ENCODE data around the gene PMM2. TPM values are rescaled to one million over a fixed set of nuclear protein-coding genes. Genes with fewer than 3 reads are reported as not detected.

Gene PMM2
- total and polyA plus RNA-seq, 5 donors from 2014 or later = 20.1 to 33.9 (median 20.4) TPM

DNA sequence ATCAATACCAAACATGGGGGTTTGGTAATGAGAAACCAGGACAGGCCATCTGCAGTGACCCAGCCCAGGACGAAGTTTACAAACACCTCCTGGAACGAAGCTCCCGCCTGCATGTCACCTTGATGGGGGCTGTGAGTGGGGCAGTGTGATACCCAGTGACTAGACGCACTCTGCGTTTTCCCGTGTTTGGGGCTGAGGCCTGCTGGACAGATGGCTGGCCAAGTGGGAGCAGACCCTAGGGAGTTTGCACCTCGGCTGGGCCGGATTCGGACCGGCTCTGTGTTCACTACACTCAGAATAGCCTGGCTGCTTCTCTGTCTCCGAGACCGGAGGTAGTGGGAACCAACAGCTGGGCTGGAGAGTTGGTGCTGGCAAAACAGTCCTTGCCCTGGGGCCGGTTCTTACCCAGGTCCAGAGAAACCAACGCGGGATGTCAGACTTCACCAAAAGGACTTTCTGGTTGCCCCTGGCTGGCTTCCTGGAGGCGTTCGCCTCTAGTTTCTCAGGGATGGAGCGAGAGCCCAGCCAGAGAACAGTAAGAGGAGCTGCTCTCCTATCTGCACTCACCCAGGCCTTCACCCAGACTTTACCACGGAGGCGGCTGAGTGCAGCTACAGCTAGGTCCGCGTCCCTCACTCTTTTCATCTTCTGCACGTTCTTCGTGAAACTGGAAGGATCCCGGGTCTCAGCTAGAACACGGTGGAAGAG is 50.7 kb downstream of the PMM2 start:
- Mint-ChIP-seq H3K27ac (no peak overlapping the region), H3K4me1 (peaks cover 6 to 17% (median 9%) of the 10 kb centered on the region in 4 donors), H3K36me3 (peaks cover 34% of the 10 kb centered on the region), H3K9me3 (no peaks in the 10 kb centered on the region), H3K27me3 (no peaks in the 10 kb centered on the region), H3K4me3 (no peak overlapping the region)
- no peak for ATAC-seq (ENCODE audit: low read depth in 2 of 2)
- no peak overlapping the region for H3K27ac ChIP-seq (ENCODE audit: insufficient read depth, low read length, poor library complexity, severe bottlenecking)
- H3K27me3 ChIP-seq (ENCODE audit: control insufficient read depth, insufficient read depth, low read length) = no peaks in the 10 kb centered on the region
- H3K4me3 ChIP-seq (ENCODE audit: low read depth, low read length) = no peak overlapping the region
- H3K4me1 ChIP-seq (ENCODE audit: control insufficient read depth, insufficient read depth, low read length, poor library complexity, severe bottlenecking) = no peaks in the 10 kb centered on the region
- H3K9me3 ChIP-seq (ENCODE audit: control insufficient read depth in 2 of 2, low read length in 2 of 2) = no peaks in the 10 kb centered on the region
- no peak for DNase-seq
- peaks cover 25% of the 10 kb centered on the region for H3K36me3 ChIP-seq (ENCODE audit: control insufficient read depth, insufficient read depth, low read length)

DNA sequence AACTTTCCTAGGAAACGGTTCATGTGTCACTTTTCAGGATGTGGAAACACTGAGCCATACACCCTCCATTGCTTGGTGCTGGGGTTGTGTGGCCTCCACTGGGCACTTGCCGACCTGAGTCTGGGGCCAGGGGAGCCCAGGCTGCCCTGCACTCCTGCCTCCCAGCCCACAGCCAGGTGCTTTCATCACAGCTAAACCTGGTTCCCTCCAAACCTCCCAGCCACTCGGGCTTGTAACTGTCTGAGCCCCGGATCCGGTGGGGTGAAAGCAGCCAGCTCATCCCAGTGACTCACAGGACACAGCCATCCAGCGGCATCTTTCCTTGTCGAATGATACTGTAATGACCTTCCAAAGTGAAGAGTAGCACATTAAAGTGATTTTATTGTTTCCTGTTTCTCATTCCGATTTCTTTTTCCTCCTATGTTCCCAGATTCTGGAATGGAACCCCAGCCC is 51.3 kb downstream of the PMM2 start:
- no peak for DNase-seq
- H3K27ac ChIP-seq (ENCODE audit: insufficient read depth, low read length, poor library complexity, severe bottlenecking) = no peak overlapping the region
- H3K4me3 Mint-ChIP-seq = no peak overlapping the region
- no peaks in the 10 kb centered on the region for H3K27me3 ChIP-seq (ENCODE audit: control insufficient read depth, insufficient read depth, low read length)
- peaks cover 25% of the 10 kb centered on the region for H3K36me3 ChIP-seq (ENCODE audit: control insufficient read depth, insufficient read depth, low read length)
- no peak overlapping the region for H3K4me3 ChIP-seq (ENCODE audit: low read depth, low read length)
- H3K9me3 ChIP-seq (ENCODE audit: control insufficient read depth in 2 of 2, low read length in 2 of 2) = no peaks in the 10 kb centered on the region
- no peaks in the 10 kb centered on the region for H3K4me1 ChIP-seq (ENCODE audit: control insufficient read depth, insufficient read depth, low read length, poor library complexity, severe bottlenecking)
- no peaks in the 10 kb centered on the region for H3K9me3 Mint-ChIP-seq
- peaks cover 5 to 15% (median 6%) of the 10 kb centered on the region in 4 donors for H3K4me1 Mint-ChIP-seq
- peak overlapping the region in 1 of 3 donors; percentile 94 for H3K27ac Mint-ChIP-seq
- H3K27me3 Mint-ChIP-seq = no peaks in the 10 kb centered on the region
- ATAC-seq (ENCODE audit: low read depth in 2 of 2) = no peak
- H3K36me3 Mint-ChIP-seq = peaks cover 34% of the 10 kb centered on the region

DNA sequence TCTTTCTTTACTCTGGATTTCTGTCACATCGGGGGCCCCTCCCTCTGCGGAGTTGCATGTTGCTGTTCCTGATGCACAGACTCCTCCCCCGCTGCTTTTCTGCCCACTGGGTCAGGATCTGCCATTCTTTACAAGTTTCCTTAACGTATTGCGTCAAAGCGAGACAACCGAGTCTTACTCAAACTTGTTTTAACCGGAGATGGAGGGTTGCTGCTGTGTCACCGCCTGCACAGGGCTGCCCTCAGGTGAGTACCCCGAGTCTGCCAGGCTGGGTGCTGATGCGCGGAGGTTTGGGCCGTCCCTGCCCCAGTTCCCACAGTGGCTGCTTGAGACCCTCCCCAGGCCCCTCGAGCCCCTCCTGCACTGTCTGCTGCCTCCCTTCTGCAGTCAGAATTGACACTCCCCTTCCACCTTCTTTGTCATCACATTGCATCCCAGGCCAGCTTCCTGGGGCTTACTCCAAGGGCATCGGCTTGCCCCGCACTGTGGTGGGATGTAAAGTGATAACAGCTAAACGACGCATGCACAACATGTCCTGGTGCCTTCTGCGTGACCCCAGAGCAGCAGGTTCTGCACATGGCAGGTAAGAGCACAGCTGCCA is 51.9 kb downstream of the PMM2 start:
- no peak overlapping the region for H3K27ac ChIP-seq (ENCODE audit: insufficient read depth, low read length, poor library complexity, severe bottlenecking)
- H3K27me3 Mint-ChIP-seq = no peaks in the 10 kb centered on the region
- no peak overlapping the region for H3K4me3 Mint-ChIP-seq
- peaks cover 33% of the 10 kb centered on the region for H3K36me3 Mint-ChIP-seq
- H3K9me3 Mint-ChIP-seq = no peaks in the 10 kb centered on the region
- no peak overlapping the region for H3K4me3 ChIP-seq (ENCODE audit: low read depth, low read length)
- DNase-seq (no peak), ATAC-seq (ENCODE audit: low read depth in 2 of 2) (no peak)
- H3K4me1 ChIP-seq (ENCODE audit: control insufficient read depth, insufficient read depth, low read length, poor library complexity, severe bottlenecking) = no peaks in the 10 kb centered on the region
- no peaks in the 10 kb centered on the region for H3K9me3 ChIP-seq (ENCODE audit: control insufficient read depth in 2 of 2, low read length in 2 of 2)
- no peaks in the 10 kb centered on the region for H3K27me3 ChIP-seq (ENCODE audit: control insufficient read depth, insufficient read depth, low read length)
- H3K27ac Mint-ChIP-seq = peak overlapping the region in 2 of 3 donors; percentile 76 to 94
- peaks cover 5 to 15% (median 6%) of the 10 kb centered on the region in 4 donors for H3K4me1 Mint-ChIP-seq
- peaks cover 25% of the 10 kb centered on the region for H3K36me3 ChIP-seq (ENCODE audit: control insufficient read depth, insufficient read depth, low read length)

DNA sequence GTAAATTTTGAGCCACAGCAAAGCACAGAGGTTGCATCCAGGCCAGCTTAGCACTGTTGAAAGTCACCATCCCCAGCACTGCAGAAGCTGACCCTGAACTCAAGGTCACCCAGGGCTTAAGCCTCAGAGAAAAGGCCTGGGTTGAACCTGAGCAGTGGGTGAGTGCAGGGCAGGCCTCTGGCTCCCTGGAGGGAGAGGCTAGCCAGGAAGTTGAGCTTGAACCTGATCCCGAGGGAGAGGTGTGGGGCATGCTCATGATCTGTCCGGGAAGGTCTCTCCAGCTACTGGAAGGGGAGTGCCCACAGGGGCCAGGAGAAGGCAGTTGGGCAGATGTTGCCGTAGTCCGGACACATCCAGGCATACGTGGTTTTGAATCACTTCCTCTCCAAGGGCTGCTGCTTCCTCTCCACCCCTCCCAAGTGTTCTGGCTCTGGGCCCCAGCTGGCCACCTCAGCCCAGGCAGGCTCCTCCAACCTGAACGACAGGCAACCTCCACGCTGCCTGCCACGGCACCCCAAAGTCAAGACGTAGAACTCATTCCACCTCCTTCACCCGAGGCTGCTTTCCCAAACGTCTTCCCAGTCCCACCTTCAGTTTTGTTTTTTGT is 52.7 kb downstream of the PMM2 start:
- Histone ChIP-seq H3K27me3 (ENCODE audit: control insufficient read depth, insufficient read depth, low read length) (no peaks in the 10 kb centered on the region), H3K4me3 (ENCODE audit: low read depth, low read length) (no peak overlapping the region), H3K27ac (ENCODE audit: insufficient read depth, low read length, poor library complexity, severe bottlenecking) (no peak overlapping the region), H3K9me3 (ENCODE audit: control insufficient read depth in 2 of 2, low read length in 2 of 2) (no peaks in the 10 kb centered on the region), H3K4me1 (ENCODE audit: control insufficient read depth, insufficient read depth, low read length, poor library complexity, severe bottlenecking) (no peaks in the 10 kb centered on the region), H3K36me3 (ENCODE audit: control insufficient read depth, insufficient read depth, low read length) (peaks cover 31% of the 10 kb centered on the region)
- no peak for DNase-seq
- Mint-ChIP-seq H3K27me3 (no peaks in the 10 kb centered on the region), H3K27ac (peak overlapping the region; percentile 38 to 89 (median 76)), H3K4me3 (peak overlapping the region in 1 of 4 donors; percentile 39), H3K36me3 (peaks cover 29% of the 10 kb centered on the region), H3K4me1 (peaks cover 5 to 11% (median 6%) of the 10 kb centered on the region in 4 donors), H3K9me3 (no peaks in the 10 kb centered on the region)
- ATAC-seq (ENCODE audit: low read depth in 2 of 2) = no peak

DNA sequence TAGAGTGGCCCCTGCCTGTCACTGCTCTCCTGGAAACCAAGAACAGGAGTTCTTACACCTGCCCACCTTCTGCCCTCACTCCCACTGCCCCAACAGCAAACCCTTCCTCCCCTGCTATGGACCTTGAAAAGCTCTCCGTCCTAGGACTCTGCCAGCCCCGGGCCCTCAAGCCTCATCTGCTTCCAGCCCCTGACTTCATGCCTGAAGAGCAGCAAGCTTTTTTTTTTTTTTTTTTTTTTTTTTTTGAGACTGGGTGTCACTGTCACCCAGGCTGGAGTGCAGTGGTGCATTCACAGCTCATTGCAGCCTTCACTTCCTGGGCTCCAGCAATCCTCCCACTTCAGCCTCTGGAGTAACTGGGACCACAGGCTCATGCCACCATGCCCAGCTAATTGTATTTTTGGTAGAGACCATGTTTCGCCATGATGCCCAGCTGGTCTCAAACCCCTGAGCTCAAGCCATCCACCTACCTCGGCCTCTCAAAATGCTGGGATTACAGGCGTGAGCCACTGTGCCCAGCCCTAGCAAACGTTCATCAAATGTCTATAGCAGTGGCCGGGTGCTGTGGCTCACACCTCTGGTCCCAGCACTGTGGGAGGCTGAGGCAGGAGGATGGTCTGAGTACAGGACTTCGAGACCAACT is 54.2 kb downstream of the PMM2 start:
- ATAC-seq (ENCODE audit: low read depth in 2 of 2) (no peak), DNase-seq (no peak)
- Mint-ChIP-seq H3K9me3 (no peaks in the 10 kb centered on the region), H3K27me3 (no peaks in the 10 kb centered on the region), H3K27ac (peak overlapping the region in 2 of 3 donors; percentile 59 to 76), H3K36me3 (peaks cover 35% of the 10 kb centered on the region), H3K4me3 (no peak overlapping the region), H3K4me1 (peaks cover 4 to 13% (median 5%) of the 10 kb centered on the region in 4 donors)
- H3K27ac ChIP-seq (ENCODE audit: insufficient read depth, low read length, poor library complexity, severe bottlenecking) = no peak overlapping the region
- H3K36me3 ChIP-seq (ENCODE audit: control insufficient read depth, insufficient read depth, low read length) = peaks cover 44% of the 10 kb centered on the region
- H3K27me3 ChIP-seq (ENCODE audit: control insufficient read depth, insufficient read depth, low read length) = no peaks in the 10 kb centered on the region
- no peaks in the 10 kb centered on the region for H3K4me1 ChIP-seq (ENCODE audit: control insufficient read depth, insufficient read depth, low read length, poor library complexity, severe bottlenecking)
- no peak overlapping the region for H3K4me3 ChIP-seq (ENCODE audit: low read depth, low read length)
- no peaks in the 10 kb centered on the region for H3K9me3 ChIP-seq (ENCODE audit: control insufficient read depth in 2 of 2, low read length in 2 of 2)

DNA sequence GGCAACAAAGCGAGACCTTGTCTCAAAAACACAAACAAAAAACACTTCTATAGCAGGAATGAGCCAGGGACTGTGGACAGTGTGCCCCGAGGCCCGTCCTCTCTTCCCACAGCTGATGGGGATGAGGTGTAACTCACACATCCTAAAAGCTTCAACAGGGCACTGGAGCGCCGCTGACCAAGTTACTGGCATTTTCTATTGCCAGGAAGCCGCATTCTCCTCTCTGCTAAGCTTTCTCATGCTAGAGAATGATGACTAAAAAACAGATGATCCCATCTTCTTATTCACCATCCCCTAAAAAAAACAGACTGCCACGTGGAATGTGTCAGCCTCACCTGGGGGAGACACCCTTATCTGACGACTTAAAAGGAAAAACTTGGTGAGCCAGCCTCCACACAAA is 54.9 kb downstream of the PMM2 start:
- peaks cover 4 to 13% (median 5%) of the 10 kb centered on the region in 4 donors for H3K4me1 Mint-ChIP-seq
- H3K4me3 Mint-ChIP-seq = no peak overlapping the region
- H3K4me3 ChIP-seq (ENCODE audit: low read depth, low read length) = no peak overlapping the region
- H3K27ac Mint-ChIP-seq = no peak overlapping the region
- H3K36me3 ChIP-seq (ENCODE audit: control insufficient read depth, insufficient read depth, low read length) = peaks cover 40% of the 10 kb centered on the region
- ATAC-seq (ENCODE audit: low read depth in 2 of 2) (no peak), DNase-seq (no peak)
- H3K36me3 Mint-ChIP-seq = peaks cover 37% of the 10 kb centered on the region
- H3K27me3 ChIP-seq (ENCODE audit: control insufficient read depth, insufficient read depth, low read length) = no peaks in the 10 kb centered on the region
- no peaks in the 10 kb centered on the region for H3K27me3 Mint-ChIP-seq
- H3K4me1 ChIP-seq (ENCODE audit: control insufficient read depth, insufficient read depth, low read length, poor library complexity, severe bottlenecking) = no peaks in the 10 kb centered on the region
- no peaks in the 10 kb centered on the region for H3K9me3 Mint-ChIP-seq
- no peak overlapping the region for H3K27ac ChIP-seq (ENCODE audit: insufficient read depth, low read length, poor library complexity, severe bottlenecking)
- H3K9me3 ChIP-seq (ENCODE audit: control insufficient read depth in 2 of 2, low read length in 2 of 2) = no peaks in the 10 kb centered on the region

DNA sequence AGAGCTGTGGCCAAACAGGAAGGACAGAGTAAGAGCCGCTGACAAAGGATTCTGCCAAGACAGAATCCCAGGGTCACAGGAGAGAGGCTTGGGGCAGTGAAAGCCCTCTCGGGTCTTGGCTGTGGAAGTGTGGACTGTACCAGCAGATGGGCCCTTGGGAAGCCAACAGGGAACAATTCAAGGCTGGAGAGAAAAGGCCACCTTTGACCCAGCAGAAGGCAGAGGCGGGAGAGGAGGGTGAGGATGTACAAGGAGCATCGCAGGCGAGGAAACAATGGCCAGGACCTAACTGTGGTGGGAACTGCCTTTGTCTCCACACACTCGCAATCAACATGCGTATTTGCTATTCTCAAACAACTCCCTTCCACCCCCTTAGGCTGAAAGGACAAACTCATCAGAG is 55.5 kb downstream of the PMM2 start:
- Histone ChIP-seq H3K9me3 (ENCODE audit: control insufficient read depth in 2 of 2, low read length in 2 of 2) (no peaks in the 10 kb centered on the region), H3K4me3 (ENCODE audit: low read depth, low read length) (no peak overlapping the region), H3K27me3 (ENCODE audit: control insufficient read depth, insufficient read depth, low read length) (no peaks in the 10 kb centered on the region), H3K27ac (ENCODE audit: insufficient read depth, low read length, poor library complexity, severe bottlenecking) (no peak overlapping the region), H3K36me3 (ENCODE audit: control insufficient read depth, insufficient read depth, low read length) (peaks cover 43% of the 10 kb centered on the region), H3K4me1 (ENCODE audit: control insufficient read depth, insufficient read depth, low read length, poor library complexity, severe bottlenecking) (no peaks in the 10 kb centered on the region)
- Mint-ChIP-seq H3K4me1 (peaks cover 5 to 16% (median 6%) of the 10 kb centered on the region in 4 donors), H3K36me3 (peaks cover 40% of the 10 kb centered on the region), H3K27me3 (no peaks in the 10 kb centered on the region), H3K27ac (peak overlapping the region in 1 of 3 donors; percentile 38), H3K4me3 (no peak overlapping the region), H3K9me3 (no peaks in the 10 kb centered on the region)
- no peak for ATAC-seq (ENCODE audit: low read depth in 2 of 2)
- DNase-seq = no peak

Data from CD4-positive, CD25-positive, alpha-beta regulatory T cell (primary cell).